ENCODE results near the gene MS4A6A. TPM values are rescaled to one million over a fixed set of nuclear protein-coding genes. Genes with fewer than 3 reads are reported as not detected.

Gene MS4A6A
- total and polyA plus RNA-seq, 2 experiments from 2014 or later = not detected

- Histone ChIP-seq H4K20me1 (ENCODE audit: insufficient read depth) (no peaks in the 10 kb centered on the region), H3K4me2 (ENCODE audit: unreplicated experiment) (no peak overlapping the region), H2AFZ (no peak overlapping the region), H3F3A (ENCODE audit: insufficient read depth) (no peaks in the 10 kb centered on the region), H3K79me2 (ENCODE audit: insufficient read depth) (no peaks in the 10 kb centered on the region), H3K27ac (no peak overlapping the region), H3K9ac (no peak overlapping the region), H3K9me2 (ENCODE audit: insufficient read depth) (no peaks in the 10 kb centered on the region), H3K4me1 (ENCODE audit: insufficient read depth) (no peaks in the 10 kb centered on the region), H3K9me3 (ENCODE audit: low read depth) (no peaks in the 10 kb centered on the region), H3K27me3 (replicated peaks; ENCODE audit: insufficient read depth) (no peaks in the 10 kb centered on the region), H3K4me3 (no peak overlapping the region), H3K36me3 (ENCODE audit: low read depth) (no peaks in the 10 kb centered on the region)
- no peak for DNase-seq
- TF ChIP-seq EZH2 (IDR thresholded peaks at IDR 0.05; ENCODE audit: insufficient read depth, poor library complexity, severe bottlenecking) (no peak), EZH2phosphoT487 (IDR thresholded peaks at IDR 0.05; ENCODE audit: insufficient read depth, low read depth) (no peak)
- in situ Hi-C loops (cut with MboI) = no loop called here
- 45 to 66% methylated on average over 1 of the region's 1 CpG for WGBS, 2 experiments (ENCODE audit: low coverage in 1 of 2, low lambda C conversion rate in 2 of 2, missing lambda C conversion rate in 2 of 2)
Observed at GRCh38 chr11:60164550-60165075, 18.3 kb downstream of the MS4A6A start.

DNA sequence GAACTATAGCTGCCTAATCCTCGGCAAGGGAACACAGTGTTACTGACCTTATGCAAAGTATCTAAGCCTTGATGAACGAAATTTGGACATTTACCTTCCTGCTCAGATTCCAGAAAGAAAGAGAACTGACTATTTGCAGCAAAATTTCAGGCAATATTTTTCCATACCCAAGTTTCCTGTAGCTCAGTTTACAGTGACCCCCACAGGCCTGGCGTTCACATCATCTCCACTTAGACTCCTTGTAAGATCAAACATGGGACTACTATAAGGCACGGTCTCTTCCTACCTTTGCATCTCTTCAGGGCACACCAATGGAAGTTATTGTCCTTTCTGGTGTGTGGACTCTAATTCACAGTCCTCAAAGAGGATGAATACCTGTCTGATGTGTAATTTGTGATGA lies 21.1 kb downstream of the MS4A6A start:
- TF ChIP-seq EZH2 (IDR thresholded peaks at IDR 0.05; ENCODE audit: insufficient read depth, poor library complexity, severe bottlenecking) = no peak
- no peak for TF ChIP-seq EZH2phosphoT487 (IDR thresholded peaks at IDR 0.05; ENCODE audit: insufficient read depth, low read depth)
- no peaks in the 10 kb centered on the region for H3F3A ChIP-seq (ENCODE audit: insufficient read depth)
- no peaks in the 10 kb centered on the region for H3K9me2 ChIP-seq (ENCODE audit: insufficient read depth)
- WGBS, 2 experiments (ENCODE audit: low coverage in 1 of 2, low lambda C conversion rate in 2 of 2, missing lambda C conversion rate in 2 of 2) = 13 to 15% methylated on average over 4 of the region's 4 CpGs
- no peaks in the 10 kb centered on the region for H3K9me3 ChIP-seq (ENCODE audit: low read depth)
- no peaks in the 10 kb centered on the region for H4K20me1 ChIP-seq (ENCODE audit: insufficient read depth)
- H3K4me1 ChIP-seq (ENCODE audit: insufficient read depth) = no peaks in the 10 kb centered on the region
- no peak overlapping the region for H2AFZ ChIP-seq
- no peak for DNase-seq
- H3K4me3 ChIP-seq = no peak overlapping the region
- H3K79me2 ChIP-seq (ENCODE audit: insufficient read depth) = no peaks in the 10 kb centered on the region
- no peaks in the 10 kb centered on the region for H3K36me3 ChIP-seq (ENCODE audit: low read depth)
- H3K27me3 ChIP-seq (replicated peaks; ENCODE audit: insufficient read depth) = no peaks in the 10 kb centered on the region
- no peak overlapping the region for H3K9ac ChIP-seq
- in situ Hi-C loops (cut with MboI) = no loop called here
- H3K4me2 ChIP-seq (ENCODE audit: unreplicated experiment) = no peak overlapping the region
- no peak overlapping the region for H3K27ac ChIP-seq

GRCh38 chr11:60161107-60161506 lies 21.8 kb downstream of the MS4A6A start:
- no peaks in the 10 kb centered on the region for H3K79me2 ChIP-seq (ENCODE audit: insufficient read depth)
- H3K27ac ChIP-seq = no peak overlapping the region
- WGBS, 2 experiments (ENCODE audit: low coverage in 1 of 2, low lambda C conversion rate in 2 of 2, missing lambda C conversion rate in 2 of 2) = 2 to 4% methylated on average over 2 of the region's 2 CpGs
- TF ChIP-seq EZH2phosphoT487 (IDR thresholded peaks at IDR 0.05; ENCODE audit: insufficient read depth, low read depth) (no peak), EZH2 (IDR thresholded peaks at IDR 0.05; ENCODE audit: insufficient read depth, poor library complexity, severe bottlenecking) (no peak)
- no peaks in the 10 kb centered on the region for H3K4me1 ChIP-seq (ENCODE audit: insufficient read depth)
- H3K4me2 ChIP-seq (ENCODE audit: unreplicated experiment) = no peak overlapping the region
- H3K9me2 ChIP-seq (ENCODE audit: insufficient read depth) = no peaks in the 10 kb centered on the region
- H3K27me3 ChIP-seq (replicated peaks; ENCODE audit: insufficient read depth) = no peaks in the 10 kb centered on the region
- in situ Hi-C loops (cut with MboI) = no loop called here
- H3K4me3 ChIP-seq = no peak overlapping the region
- no peak overlapping the region for H2AFZ ChIP-seq
- no peaks in the 10 kb centered on the region for H3K9me3 ChIP-seq (ENCODE audit: low read depth)
- H4K20me1 ChIP-seq (ENCODE audit: insufficient read depth) = no peaks in the 10 kb centered on the region
- DNase-seq = no peak
- H3F3A ChIP-seq (ENCODE audit: insufficient read depth) = no peaks in the 10 kb centered on the region
- no peaks in the 10 kb centered on the region for H3K36me3 ChIP-seq (ENCODE audit: low read depth)
- no peak overlapping the region for H3K9ac ChIP-seq

- H3F3A ChIP-seq (ENCODE audit: insufficient read depth) = no peaks in the 10 kb centered on the region
- H3K36me3 ChIP-seq (ENCODE audit: low read depth) = no peaks in the 10 kb centered on the region
- no peaks in the 10 kb centered on the region for H3K4me1 ChIP-seq (ENCODE audit: insufficient read depth)
- H3K9me2 ChIP-seq (ENCODE audit: insufficient read depth) = no peaks in the 10 kb centered on the region
- H2AFZ ChIP-seq = no peak overlapping the region
- H3K9me3 ChIP-seq (ENCODE audit: low read depth) = no peaks in the 10 kb centered on the region
- WGBS, 2 experiments (ENCODE audit: low coverage in 1 of 2, low lambda C conversion rate in 2 of 2, missing lambda C conversion rate in 2 of 2) = 0% methylated on average over 1 of the region's 1 CpG
- no peak for TF ChIP-seq EZH2 (IDR thresholded peaks at IDR 0.05; ENCODE audit: insufficient read depth, poor library complexity, severe bottlenecking)
- no peak for TF ChIP-seq EZH2phosphoT487 (IDR thresholded peaks at IDR 0.05; ENCODE audit: insufficient read depth, low read depth)
- H3K4me2 ChIP-seq (ENCODE audit: unreplicated experiment) = no peak overlapping the region
- H3K27ac ChIP-seq = no peak overlapping the region
- no peak for DNase-seq
- H3K79me2 ChIP-seq (ENCODE audit: insufficient read depth) = no peaks in the 10 kb centered on the region
- H4K20me1 ChIP-seq (ENCODE audit: insufficient read depth) = no peaks in the 10 kb centered on the region
- H3K4me3 ChIP-seq = no peak overlapping the region
- in situ Hi-C loops (cut with MboI) = no loop called here
- no peaks in the 10 kb centered on the region for H3K27me3 ChIP-seq (replicated peaks; ENCODE audit: insufficient read depth)
- H3K9ac ChIP-seq = no peak overlapping the region
Observed at GRCh38 chr11:60159868-60160267, 23.0 kb downstream of the MS4A6A start.

DNA sequence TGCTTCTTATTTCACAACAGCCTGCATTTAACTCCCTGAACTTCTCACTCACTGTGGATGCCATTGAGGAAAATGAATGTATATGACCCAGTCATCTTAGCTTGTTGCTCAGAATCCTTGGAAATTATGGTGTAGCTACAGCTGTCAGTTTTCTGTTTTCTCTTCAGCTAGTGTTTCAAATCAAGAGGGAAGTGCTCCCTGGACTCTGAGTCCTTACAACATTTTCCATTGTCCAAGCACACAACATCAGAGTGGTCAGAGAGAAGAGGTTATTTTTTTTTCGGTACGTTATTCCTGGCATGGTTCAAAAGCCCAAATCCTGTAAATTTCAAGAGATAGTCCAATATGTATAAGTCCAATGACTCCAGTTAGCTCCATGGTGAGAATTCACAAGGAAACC lies 23.6 kb downstream of the MS4A6A start:
- in situ Hi-C loops (cut with MboI) = no loop called here
- H3K9ac ChIP-seq = no peak overlapping the region
- 6 to 12% methylated on average over 2 of the region's 2 CpGs for WGBS, 2 experiments (ENCODE audit: low coverage in 1 of 2, low lambda C conversion rate in 2 of 2, missing lambda C conversion rate in 2 of 2)
- H3K27ac ChIP-seq = no peak overlapping the region
- no peak for TF ChIP-seq EZH2 (IDR thresholded peaks at IDR 0.05; ENCODE audit: insufficient read depth, poor library complexity, severe bottlenecking)
- TF ChIP-seq EZH2phosphoT487 (IDR thresholded peaks at IDR 0.05; ENCODE audit: insufficient read depth, low read depth) = no peak
- H3K36me3 ChIP-seq (ENCODE audit: low read depth) = no peaks in the 10 kb centered on the region
- no peaks in the 10 kb centered on the region for H3K4me1 ChIP-seq (ENCODE audit: insufficient read depth)
- no peak overlapping the region for H3K4me2 ChIP-seq (ENCODE audit: unreplicated experiment)
- no peak for DNase-seq
- H3K4me3 ChIP-seq = no peak overlapping the region
- H3K9me2 ChIP-seq (ENCODE audit: insufficient read depth) = no peaks in the 10 kb centered on the region
- H4K20me1 ChIP-seq (ENCODE audit: insufficient read depth) = no peaks in the 10 kb centered on the region
- no peaks in the 10 kb centered on the region for H3F3A ChIP-seq (ENCODE audit: insufficient read depth)
- no peak overlapping the region for H2AFZ ChIP-seq
- no peaks in the 10 kb centered on the region for H3K79me2 ChIP-seq (ENCODE audit: insufficient read depth)
- no peaks in the 10 kb centered on the region for H3K27me3 ChIP-seq (replicated peaks; ENCODE audit: insufficient read depth)
- no peaks in the 10 kb centered on the region for H3K9me3 ChIP-seq (ENCODE audit: low read depth)

All from GM23248 (cell line).